NCI-H1417 (cell line): Measurements from ENCODE around the gene CUBN.

Experiments used
- DNase-seq, 3 experiments: peaks; one replicate each; lab custom pipeline; 2025; lab: John Stamatoyannopoulos, UW

Gene CUBN

DNA sequence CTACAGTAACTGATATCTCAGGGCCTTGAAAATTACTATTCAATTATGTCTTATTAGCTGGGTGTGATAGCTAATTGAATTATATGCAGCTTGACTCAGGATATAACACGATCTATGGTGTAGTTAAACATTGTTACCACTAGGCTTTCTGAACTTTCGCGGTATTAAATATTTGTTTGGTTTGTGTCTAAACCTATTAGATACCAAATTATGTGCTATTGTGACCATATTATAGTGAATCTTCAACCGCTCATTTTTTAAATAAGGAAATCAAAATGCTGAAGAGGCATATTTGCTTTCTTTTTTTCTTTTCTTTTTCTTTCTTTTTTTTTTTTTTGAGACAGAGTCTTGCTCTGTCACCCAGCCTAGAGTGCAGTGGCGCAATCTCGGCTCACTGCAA lies 213.1 kb downstream of the CUBN start:
- DNase-seq = no peak

DNA sequence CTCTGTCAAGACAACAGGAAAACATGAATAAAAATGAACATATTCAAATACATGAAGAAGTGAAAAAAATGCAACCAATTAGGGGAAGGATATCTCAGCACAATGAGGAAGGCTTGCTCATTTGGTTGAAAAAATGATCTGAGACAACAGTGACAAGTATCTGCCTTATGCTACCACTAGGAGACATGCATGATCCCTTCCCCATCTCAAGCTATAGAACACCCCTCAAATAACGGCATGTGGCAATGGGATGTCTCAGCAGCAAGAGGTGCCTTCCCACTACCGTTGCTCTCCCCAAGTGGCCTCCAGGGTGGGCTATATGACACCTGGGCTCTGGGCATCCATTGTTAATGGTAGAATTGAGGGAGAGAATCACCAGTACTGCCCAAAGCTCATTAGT lies 214.3 kb downstream of the CUBN start:
- DNase-seq = no peak

DNA sequence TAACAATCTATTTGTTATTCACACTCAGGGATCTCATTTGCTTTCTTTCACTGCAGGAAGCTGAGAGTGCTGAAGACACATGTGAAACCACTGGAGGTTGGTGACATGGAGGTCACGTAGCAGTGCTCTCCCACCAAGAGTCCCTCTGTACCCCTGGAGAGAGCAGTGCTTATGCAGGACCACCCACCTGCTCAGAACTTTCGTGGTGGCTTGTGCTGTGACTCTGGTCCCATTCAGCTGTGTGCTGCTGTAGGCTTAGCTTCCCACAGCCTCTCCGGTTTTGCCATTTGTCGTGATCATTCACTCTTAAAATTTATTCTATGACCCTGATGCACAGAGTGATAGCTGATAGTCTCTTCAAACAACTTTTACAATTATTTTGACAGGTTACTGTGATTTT lies 216.3 kb downstream of the CUBN start:
- no peak for DNase-seq

DNA sequence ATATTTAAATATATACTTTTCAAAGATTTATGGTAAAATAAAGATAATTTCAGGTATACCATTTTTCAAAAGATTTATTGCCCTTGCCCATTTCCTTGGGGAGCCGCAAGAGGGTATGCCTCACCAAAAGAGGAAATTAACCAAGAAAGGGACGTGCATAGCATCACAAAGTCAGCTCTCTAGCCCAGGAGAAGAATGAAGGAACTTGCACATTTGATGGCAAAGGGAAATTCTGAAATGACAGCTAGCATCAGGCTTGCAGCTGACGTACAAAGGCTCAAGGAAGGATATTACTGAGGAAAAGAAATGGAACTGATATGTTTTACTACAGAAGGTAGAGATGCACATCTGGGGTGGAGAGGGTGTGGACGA lies 218.8 kb downstream of the CUBN start:
- DNase-seq = no peak

DNA sequence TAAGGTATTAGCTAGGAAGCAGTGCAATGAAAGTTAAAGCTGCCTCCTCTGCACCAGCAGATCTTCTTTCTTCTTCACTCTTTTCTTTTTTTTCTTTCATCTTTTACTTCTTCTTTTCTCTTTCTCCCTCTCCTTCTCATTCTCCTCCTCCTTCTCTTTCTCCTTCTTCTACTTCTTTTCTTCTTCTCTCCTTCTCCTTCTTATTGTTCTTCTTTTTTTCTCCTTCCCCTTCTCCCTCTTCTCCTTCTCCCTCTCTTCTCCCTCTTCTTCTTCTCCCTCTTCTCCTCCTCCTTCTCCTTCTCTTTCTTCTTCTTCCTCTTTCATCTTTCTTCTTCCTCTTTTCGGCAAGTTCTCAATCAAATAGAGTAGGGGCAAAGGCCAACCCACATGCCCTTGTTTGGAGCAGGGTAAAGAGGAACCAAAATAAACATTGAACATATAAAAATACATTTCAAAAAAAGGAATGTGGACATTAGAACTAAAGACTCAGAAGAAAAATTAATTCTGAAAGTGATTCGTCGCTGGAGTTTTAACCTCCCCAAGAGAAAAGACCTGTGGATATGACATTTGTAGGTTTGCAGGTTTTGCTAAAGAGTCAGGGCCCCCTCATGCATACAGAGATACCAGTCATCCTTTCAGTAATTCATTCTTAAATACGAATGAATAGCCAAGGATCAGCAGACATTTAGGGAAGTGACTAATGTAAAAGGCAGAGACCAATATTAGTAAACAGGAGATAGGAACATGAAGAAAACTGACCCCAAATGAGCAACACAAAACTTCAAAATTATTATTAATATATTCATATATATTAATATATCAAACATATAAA lies 219.4 kb downstream of the CUBN start:
- DNase-seq = no peak

DNA sequence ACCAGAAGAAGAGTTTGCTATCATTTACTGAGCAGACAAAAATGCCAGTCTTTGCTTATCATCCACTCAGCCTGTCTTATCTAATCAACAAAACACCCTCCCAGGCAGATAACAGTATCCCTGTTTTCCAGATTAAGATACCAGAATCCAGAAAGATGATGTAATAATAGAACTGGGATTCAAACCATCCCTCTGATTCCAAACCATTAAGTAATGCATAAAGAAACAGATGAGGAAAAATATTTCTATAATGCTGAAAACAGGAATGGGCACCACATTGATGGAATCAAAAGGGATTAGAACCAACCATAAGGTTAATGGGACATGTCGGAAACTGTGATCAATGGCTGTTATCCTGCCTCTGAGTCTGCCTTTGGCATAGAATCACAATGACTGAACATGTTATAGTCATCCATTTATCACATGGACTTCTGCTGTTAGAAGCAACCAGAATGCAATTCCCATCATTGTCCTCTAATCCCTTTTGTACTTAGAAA lies 220.3 kb downstream of the CUBN start:
- DNase-seq = no peak

DNA sequence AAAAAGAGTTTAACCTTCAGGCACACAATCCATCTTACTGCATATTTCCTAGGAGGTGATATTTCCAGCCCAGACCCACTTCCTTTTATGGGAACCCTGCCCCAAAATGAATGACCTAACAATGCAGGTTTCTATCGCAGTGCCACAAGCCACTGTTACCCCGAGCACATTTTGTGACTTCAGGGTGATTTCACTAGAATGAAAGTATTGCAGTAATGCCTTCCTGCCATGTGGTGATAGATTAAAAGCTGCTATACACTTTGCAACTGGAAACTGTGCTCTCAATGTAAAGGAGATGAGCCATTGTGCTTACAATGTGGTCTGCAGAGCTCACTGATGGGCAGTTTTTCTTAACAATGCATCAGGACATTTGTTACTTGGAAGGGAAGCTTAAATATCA lies 221.9 kb downstream of the CUBN start:
- no peak for DNase-seq

DNA sequence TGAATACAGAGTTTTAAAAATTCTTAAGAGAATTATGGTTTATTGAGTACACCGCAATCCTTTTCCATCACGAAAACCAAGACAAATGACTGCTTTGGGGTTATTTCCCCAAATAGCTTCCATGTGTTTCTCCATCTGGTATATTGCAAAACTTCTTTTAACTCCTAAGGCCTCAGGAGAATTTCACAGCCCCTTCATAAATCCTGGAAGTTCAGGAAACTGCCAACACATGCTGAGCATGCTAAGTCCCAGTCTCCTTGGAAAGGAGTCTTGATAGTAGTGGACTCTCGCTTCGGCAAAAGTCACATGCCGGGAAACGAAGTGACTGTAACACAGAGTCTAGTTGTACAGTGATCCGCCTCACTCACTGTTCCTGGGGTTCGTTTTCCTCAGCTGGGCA lies 224.3 kb downstream of the CUBN start:
- no peak for DNase-seq

DNA sequence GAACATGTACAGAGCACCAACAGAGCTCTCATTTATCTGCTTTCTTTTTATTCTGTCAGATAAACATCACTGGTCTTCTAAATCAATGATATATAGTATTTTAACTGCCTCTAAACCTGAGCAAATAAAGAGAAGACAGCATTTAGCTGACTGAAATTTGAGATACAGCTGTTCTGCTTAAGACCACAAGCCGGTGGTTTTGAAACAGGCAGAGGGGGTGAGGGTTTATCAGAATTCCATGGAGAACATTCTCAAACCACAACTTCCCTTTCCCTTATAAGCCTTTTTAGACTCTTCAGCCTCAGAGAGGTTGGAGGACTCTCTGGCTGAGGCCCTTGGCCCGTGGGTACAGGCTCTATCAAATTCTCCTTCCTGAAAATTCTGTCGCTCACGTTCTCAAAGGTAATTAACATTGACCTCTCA lies 225.0 kb downstream of the CUBN start:
- DNase-seq = no peak

DNA sequence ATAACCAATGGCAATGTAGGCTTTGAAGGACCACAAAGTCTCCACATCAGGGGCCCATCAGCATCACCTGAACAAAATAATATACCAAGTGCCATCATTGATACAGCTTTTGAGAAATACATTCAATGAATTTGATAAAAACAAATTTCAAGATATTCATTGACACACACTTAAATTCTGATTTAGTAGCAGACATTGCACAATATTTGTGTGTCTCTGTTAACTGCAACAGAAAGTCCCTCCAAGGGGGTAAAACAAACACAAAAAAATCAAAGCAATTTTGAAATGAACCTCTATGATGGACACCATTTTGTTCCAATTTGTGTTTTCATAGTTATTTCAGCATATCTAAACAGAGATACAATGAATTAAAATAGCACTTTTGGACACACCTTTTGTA lies 225.6 kb downstream of the CUBN start:
- no peak for DNase-seq

DNA sequence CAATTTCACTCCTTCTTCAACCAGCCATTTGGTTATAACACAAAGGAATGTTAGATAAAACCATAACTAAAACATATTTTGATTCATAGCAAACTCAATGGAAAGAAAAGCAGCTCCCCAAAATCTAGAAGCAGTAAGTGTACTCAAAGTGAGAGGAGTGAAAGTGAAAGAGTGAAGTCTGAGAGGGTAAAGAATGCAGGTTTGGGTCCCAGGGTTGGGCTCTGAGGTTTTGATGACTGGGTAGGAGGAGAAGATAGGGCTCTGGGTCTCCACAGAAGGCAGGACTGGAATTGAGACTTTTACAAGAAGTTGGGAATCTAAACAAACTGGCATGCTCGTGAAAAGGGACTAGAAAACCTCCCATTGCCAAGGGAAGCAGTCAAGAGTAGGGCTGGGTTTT lies 227.0 kb downstream of the CUBN start:
- no peak for DNase-seq

DNA sequence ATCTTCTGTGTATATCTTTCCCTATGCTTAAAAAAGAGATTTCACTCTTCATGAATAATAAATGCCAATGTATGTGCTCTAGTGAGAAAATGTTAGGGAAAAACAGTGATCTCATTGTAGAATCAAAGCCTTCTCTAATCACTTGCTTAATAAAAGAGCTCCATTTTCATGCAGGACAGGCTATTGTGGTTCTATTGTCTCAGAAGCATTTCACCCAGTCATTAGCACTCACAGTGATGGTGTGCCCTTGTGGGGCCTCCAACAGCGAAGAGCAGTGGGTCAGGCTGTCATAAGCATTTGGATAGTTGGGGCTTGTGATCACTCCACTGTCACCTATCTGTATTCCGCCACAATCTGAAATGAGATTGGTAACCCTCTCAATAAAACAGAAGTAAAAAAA lies 228.5 kb downstream of the CUBN start:
- DNase-seq = no peak

DNA sequence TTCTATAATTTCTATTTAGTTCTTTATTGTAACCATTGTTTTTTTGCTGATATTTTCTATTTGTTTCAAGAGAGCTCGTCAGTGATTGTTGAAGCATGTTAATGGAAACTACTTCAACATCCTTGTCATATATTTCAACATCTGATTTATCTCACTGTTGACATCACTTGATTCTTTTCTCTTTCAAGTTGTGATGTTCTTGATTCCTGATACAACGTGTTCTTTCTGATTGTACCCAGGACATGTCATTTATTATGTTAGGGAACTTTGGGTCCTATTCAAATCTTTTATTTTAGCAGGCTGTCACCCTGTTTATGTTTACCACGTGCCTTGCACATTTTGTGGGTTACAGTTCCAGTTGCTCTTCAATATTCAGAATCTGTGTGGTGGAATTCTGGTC lies 232.6 kb downstream of the CUBN start:
- no peak for DNase-seq

DNA sequence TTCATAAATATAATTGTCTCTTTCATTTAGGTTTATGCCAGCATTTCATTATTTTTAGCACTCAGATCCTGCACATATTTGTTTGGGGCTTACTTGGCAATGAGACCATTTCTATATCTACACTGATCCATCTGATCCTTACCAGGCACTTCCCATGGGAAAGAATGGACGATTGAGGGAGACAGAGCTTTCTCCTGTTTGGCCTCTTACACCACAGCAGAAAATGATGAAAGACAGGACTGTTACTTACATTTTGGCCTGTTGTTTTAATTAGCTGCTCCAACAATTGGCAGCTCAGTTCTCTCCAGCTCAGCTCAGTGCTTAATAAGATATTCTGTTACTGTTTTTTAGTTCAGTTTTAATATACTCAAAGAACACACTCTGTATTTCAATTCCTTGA lies 234.8 kb downstream of the CUBN start:
- DNase-seq = no peak

DNA sequence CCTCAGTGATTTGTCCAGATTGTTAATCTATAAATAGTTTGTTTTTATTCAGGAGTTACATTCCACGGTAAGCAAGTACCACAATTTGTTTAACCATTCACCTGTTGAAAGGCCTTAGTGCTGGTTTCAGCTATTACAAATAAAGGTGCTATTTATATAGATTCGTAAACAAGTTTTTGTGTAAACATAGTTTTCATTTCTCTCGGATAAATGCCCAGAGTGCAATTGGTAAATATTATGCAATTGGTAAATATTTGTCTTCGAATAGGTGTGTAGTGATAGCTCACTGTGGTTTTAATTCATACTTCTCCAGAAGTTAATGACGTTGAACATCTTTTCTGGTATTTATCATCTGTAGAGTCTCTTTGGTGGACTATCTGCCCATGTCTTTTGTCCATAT lies 235.9 kb downstream of the CUBN start:
- peak in 1 of 3 experiments; percentile 25 for DNase-seq

DNA sequence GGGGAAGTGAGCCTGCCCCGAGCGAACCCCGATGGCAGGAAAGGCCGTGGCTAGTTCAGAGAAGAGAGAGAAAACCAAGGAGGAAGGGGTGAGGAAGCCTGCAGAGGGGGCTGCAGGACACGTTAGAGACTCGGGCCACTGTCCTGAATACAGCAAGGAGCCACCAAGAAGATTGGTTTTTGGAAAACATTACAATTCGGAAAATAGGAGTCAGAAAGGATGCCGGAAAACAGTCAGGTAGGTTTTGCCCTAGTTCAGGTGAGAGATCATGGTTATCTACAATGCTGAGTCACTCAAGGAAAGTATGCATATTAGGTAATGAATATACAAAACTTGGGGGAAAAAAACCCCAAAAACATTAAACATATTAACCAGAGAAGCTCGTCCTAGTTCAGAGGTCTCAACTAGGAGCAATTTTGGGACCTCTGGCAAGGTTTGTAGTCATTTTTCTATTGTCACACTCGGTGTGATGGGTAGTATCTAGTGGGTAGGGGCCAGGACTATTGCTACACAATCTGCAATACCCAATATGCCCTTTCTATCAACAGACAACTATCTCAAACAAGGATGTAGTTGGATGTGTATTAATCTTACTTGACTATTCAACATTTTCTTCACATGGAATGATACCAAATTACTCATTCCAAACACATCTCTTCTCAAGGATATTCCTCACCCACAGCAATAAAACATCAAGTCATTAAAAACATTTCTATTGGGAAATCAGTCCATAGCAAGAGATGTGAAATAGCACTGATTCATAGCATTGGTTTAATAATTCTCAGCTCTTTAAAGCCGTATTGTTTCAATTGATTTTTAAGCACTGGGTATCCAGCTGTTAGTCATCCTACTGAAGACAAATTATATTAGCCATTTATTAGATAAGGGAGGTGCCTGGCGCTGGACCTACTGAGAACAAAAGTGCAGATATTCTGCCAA lies 238.0 kb downstream of the CUBN start:
- DNase-seq = peak in 1 of 3 experiments; percentile 3

DNA sequence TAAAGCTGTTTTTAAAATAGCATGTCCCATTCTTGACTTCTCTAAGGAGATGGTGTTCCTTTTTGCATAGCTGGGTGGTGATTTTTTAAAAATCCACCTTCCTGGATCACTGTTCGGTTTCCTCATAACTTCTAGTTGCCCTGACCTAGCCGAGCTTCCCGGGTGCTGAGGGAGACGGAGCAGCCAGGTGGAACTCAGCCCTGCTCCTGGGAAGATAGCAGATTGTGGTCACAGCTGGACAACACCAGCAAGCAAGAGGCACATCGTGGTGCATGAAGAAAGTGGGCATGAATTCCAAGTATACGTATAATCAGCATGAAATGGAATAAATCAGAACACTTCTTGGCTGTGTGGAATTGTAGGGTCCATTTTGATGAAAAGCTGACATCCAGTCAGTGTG lies 238.9 kb downstream of the CUBN start:
- DNase-seq = no peak

DNA sequence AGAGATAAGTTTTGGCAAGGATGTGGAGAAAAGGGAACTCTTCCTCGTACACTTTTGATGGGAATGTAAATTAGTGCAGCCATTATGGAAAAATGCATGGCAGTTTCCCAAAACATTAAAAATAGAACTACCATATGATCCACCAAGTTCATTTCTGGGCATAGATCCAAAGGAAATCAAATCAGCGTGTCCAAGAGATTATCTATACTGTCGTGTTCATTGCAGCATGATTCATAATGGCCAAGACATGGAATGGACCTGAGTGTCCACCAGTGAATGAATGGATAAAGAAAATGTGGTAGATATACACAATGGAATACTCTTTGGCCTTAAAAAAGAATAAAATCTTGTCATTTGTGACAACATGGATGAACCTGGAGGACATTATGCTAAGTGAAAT lies 242.0 kb downstream of the CUBN start:
- DNase-seq = no peak

DNA sequence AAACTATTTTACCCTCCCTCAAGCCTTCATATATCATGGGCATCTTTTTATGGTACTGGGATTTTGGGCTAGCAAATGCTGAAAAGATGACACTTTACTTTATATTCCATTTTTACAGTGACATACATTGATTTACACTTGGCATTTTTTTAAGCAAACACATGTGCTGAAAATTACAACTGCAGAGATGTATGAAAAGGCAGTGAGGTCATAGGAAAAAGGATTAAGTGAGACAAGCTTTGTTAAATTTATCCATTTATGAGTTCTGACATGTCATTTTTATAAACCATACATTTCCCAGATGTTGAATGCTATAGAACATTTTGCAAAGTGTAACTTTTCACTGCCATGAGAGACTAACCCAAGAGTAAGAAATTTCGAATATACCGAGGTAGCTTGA lies 243.6 kb downstream of the CUBN start:
- DNase-seq = no peak

DNA sequence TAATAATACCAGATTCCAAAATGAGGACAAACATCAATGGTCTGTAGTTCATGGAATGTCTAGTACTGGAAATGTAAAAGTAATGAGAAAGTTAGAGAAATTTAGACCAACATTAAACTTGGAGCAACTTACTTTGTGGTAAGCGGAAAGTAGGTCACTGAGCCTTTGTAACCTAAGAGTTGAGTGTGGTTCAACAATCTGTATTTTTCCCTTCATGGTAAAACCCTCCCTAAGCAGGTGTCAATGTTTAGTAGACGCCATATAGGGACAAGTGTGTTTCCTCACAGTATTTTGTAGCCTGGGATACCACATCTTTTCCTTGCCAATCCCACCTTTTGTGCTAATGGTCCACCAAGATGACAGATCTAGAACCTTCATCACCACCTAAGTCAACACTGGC lies 245.1 kb downstream of the CUBN start:
- DNase-seq = no peak

DNA sequence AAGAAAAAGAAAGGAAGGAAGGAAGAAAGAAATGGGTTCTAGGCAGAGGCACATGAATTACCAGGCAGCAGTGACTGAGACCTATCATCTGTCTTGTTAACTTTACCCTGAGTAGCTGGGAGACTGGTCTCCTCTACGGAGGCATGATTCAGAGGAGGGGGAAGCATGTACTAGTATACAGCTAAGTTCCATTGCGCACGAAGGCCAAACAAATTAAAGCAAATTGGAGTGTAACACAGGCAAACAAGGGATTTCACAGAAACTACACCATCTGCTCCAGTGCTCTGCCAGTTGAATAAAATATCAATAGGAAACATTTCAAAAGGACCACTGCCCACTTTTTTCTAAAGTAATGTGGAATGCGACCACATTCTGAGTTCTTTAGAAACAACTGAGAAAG lies 246.5 kb downstream of the CUBN start:
- DNase-seq = no peak

DNA sequence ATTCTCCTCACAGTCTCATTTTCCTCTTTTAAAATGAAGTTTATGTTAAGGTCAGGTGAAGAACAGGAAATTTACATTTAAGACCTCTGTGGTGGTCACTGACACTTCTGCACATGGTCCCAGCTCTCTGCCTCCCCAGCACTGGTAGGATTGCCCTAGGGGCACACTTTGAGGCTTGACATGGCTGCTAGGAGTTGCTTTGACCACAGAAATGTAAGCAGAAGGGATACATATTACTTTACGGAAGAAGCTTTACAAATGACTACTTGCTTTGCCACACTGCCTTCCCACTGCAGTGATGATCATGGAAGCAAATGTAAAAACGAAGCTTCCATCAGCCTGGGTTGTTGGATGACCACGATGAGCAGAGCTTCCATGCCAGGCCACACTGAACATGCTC lies 259.3 kb downstream of the CUBN start:
- no peak for DNase-seq

DNA sequence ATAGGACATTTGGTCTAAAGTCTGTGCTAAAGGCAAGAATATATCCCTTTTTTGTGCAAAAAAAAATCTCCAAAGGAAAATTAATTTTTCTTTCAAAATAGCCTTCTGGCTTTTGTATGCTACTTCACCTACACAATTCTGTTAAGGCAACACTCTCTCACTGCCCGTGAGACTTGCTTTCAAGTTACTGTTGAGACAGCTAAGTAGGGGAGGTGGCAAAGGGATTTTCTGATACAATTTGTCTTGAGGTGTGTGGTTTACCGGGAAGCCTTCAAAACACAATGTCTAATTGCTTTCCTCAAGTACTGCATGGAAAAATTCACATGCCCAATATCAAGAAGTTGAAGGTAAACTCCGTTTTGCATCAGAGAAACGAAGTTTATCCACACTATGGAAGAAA lies 261.6 kb downstream of the CUBN start:
- no peak for DNase-seq
